SK-N-SH (cell line): ENCODE results near the gene IFNA10. TPM values are rescaled to one million over a fixed set of nuclear protein-coding genes. Genes with fewer than 3 reads are reported as not detected.
"Not testable (repeated sequence)": the region's sequence is repeated elsewhere in the genome, so short reads cannot be mapped to it uniquely, and the experiment has no call there.

Experiments used
- CTCF ChIA-PET: fragments of 300-600, 350-600 bp; formaldehyde crosslinking; extraction: SDS; loops from one replicate; lab custom pipeline; 2021; lab: Yijun Ruan, JAX
- POLR2A ChIA-PET: fragments of 350-600 bp; sonication (Branson Sonifier 250); formaldehyde crosslinking; extraction: SDS; loops from one replicate; lab custom pipeline; 2020; ENCODE audit warnings: antibody characterized with exemption, inconsistent platforms; lab: Yijun Ruan, JAX
- DNase-seq: peaks from one replicate; pipeline ENCODE4 v3.0.0; 2012
- H2AFZ ChIP-seq: fragments of 200-600 bp; sonication (generic); 2 replicates; pipeline ENCODE4 v1.8.1; 2016; ENCODE audit warnings: antibody characterized with exemption, mild to moderate bottlenecking, low read depth
- H3F3A ChIP-seq: fragments of 200-600 bp; sonication (generic); replicated peaks from 2 replicates; pipeline ENCODE3; 2016; ENCODE audit warnings: antibody characterized with exemption, mild to moderate bottlenecking; ENCODE audit not compliant: insufficient read depth
- H3K27ac ChIP-seq, 2 experiments: fragments of 200-500 bp in 1 of 2; fragments of 200-600 bp in 1 of 2; sonication (Bioruptor generic) in 1 of 2; sonication (generic), shearing (Covaris generic) in 1 of 2; 2 replicates each; pipeline versions ENCODE4 v1.5.1 to v1.6.1; 2014 to 2016; ENCODE audit warnings: low read depth in 2 of 2, inconsistent platforms in 1 of 2, low read length in 1 of 2, mild to moderate bottlenecking in 1 of 2, mixed read lengths in 1 of 2
- H3K27me3 ChIP-seq: fragments of 200-600 bp; sonication (generic), shearing (Covaris generic); 2 replicates; pipeline ENCODE4 v1.6.1; 2016; ENCODE audit warnings: mixed run types; ENCODE audit not compliant: insufficient read depth
- H3K36me3 ChIP-seq, 2 experiments: fragments of 200-500 bp in 1 of 2; fragments of 200-600 bp in 1 of 2; sonication (Bioruptor generic) in 1 of 2; sonication (generic) in 1 of 2; replicated peaks in 1 of 2; 2 replicates each; pipeline versions ENCODE3 to v1.5.1; 2014 to 2016; ENCODE audit warnings: low read length in 1 of 2, mild to moderate bottlenecking in 1 of 2; ENCODE audit not compliant: insufficient read depth in 2 of 2, control insufficient read depth in 1 of 2
- H3K4me1 ChIP-seq, 2 experiments: fragments of 200-500 bp in 1 of 2; fragments of 200-600 bp in 1 of 2; sonication (Bioruptor generic) in 1 of 2; sonication (generic), shearing (Covaris generic) in 1 of 2; 2 replicates each; pipeline versions ENCODE4 v1.5.1 to v1.6.1; 2014 to 2016; ENCODE audit warnings: low read depth in 1 of 2, low read length in 1 of 2, mixed run types in 1 of 2; ENCODE audit not compliant: insufficient read depth in 2 of 2, control insufficient read depth in 1 of 2
- H3K4me2 ChIP-seq: fragments of 200-600 bp; sonication (generic), shearing (Covaris generic); 2 replicates; pipeline ENCODE4 v1.6.1; 2017; ENCODE audit warnings: mixed run types
- H3K4me3 ChIP-seq, 2 experiments: fragments of 200-500 bp in 1 of 2; fragments of 200-600 bp in 1 of 2; sonication (Bioruptor generic) in 1 of 2; sonication (generic), shearing (Covaris generic) in 1 of 2; 2 replicates each; pipeline versions ENCODE4 v1.5.1 to v1.8.1; 2014 to 2016; ENCODE audit warnings: low read depth in 2 of 2, inconsistent platforms in 1 of 2, low read length in 1 of 2, mild to moderate bottlenecking in 1 of 2, mixed read lengths in 1 of 2, moderate library complexity in 1 of 2
- H3K79me2 ChIP-seq: fragments of 200-600 bp; sonication (generic); 2 replicates; pipeline ENCODE4 v1.8.1; 2017; ENCODE audit warnings: mild to moderate bottlenecking; ENCODE audit not compliant: insufficient read depth
- H3K9ac ChIP-seq: fragments of 200-600 bp; sonication (generic); 2 replicates; pipeline ENCODE4 v1.6.1; 2017; ENCODE audit warnings: mixed run types
- H3K9me2 ChIP-seq: fragments of 200-600 bp; sonication (generic); 2 replicates; pipeline ENCODE4 v1.6.1; 2017; ENCODE audit warnings: mixed run types
- H3K9me3 ChIP-seq: fragments of 200-600 bp; sonication (generic); 2 replicates; pipeline ENCODE4 v1.6.1; 2017; ENCODE audit warnings: mixed run types, mild to moderate bottlenecking, moderate library complexity
- H4K20me1 ChIP-seq: fragments of 200-600 bp; sonication (generic); 2 replicates; pipeline ENCODE4 v1.6.1; 2017; ENCODE audit warnings: mild to moderate bottlenecking, mixed run types; ENCODE audit not compliant: insufficient read depth
- RAD21 ChIP-seq: IDR thresholded peaks from 2 replicates; pipeline ENCODE4 v1.6.1; 2012; ENCODE audit warnings: mild to moderate bottlenecking, low read length
- WGBS: methylation state at CpG from one replicate; pipeline ENCODE4 v1.1.6; 2017; ENCODE audit warnings: low lambda C conversion rate; 5-methylcytosine and 5-hydroxymethylcytosine counted together
- polyA plus RNA-seq, 3 experiments: library from polyadenylated mRNA; depleted of rRNA; stranded (reverse); fragments of >200 nt; gene quantifications; 2 replicates each; pipeline ENCODE4 v1.2.3, GENCODE V29; 2012
- TF ChIP-seq, protein P1 (sequence below): fragments of 200-600 bp; sonication (generic); IDR thresholded peaks from 2 replicates; pipeline ENCODE4 v1.6.1; 2017; ENCODE audit warnings: antibody characterized with exemption, mild to moderate bottlenecking, moderate library complexity

IFNA10 gene
- polyA plus RNA-seq, 1 of the 3 experiments (the other 2 are of a cell fraction), result not detected

DNA sequence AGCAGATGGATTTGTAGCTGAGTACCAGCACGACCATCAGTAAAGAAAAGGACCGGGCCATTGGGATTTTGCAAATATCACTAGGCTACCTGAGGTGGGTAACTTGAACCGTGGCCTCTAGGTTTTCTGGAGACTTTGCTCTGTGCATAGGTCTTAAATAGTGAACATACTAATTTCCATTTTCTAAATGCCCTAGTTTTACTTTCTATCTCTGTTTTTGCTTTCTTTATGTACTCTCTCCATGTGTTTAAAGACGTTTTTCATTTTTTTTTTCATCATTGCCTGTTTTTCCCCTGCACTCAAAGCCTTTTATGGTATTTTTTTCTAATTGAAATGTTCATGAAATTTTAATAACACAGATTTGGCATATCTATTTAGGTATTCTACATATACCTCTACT is 4.8 kb downstream of the IFNA10 start, which contains the start of gene IFNA7:
Gene IFNA7 (minus strand): TSS at position 101 of the 400 bp plus-strand sequence. CDS start 40 bp downstream, at position 61.
- H3F3A ChIP-seq, H4K20me1 ChIP-seq, POLR2A ChIA-PET, H3K4me3 ChIP-seq, DNase-seq, H3K27me3 ChIP-seq, H3K9ac ChIP-seq, H3K9me2 ChIP-seq, H3K9me3 ChIP-seq, H3K27ac ChIP-seq, H3K79me2 ChIP-seq, H3K4me1 ChIP-seq, H3K36me3 ChIP-seq, H2AFZ ChIP-seq, H3K4me2 ChIP-seq: not testable (repeated sequence)
- WGBS, result 4% methylated on average over 4 of the region's 4 CpGs
- CTCF ChIA-PET, result interaction anchor here (1.4 kb wide), 1 partner anchor 194 kb away, joined by 3 read pairs; no protein-coding TSS in a partner anchor

DNA sequence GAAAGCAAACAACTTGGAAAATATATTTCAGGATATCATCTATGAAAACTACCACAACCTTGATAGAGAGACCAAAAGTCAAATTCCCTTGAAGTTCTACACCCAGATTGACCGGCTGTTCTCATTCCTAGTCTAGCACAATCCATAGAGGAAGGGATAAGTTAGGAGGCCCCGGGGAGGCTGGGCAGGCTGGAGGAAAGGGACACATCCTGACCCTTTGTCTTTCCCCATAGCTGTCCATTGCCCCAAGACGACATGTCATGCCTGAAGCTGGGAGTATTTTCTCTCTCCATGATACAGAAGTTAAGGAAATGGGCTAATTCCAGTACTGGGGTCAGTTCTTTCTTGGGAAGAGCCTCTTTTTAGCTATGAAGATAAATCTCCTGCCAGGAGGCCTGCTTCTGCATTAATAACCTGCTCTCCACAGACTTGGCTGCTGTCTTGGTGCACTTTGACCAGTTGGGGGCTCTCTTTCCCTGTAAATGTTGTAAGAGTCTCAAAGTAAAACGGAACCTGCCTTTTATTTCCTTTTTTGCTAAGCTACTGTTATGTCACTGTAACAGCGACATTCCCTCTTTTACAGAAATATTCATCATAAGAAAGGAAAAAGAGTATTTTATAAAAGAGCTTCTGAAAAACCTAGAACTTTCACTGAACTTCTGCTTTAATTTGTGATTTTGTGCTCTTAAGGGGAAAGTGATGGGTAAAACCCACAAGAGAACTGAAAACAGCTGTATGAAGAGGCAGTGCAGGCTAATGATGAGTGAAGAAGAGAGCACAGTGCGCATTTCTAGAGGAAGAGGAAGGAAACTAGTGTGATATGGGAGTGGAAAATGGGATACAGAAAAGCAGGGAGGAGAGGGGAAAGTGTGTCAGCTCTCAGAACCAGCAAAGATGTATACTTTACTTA is 11.8 kb downstream of the IFNA10 start:
- H3K9me2 ChIP-seq, H4K20me1 ChIP-seq, H3K4me1 ChIP-seq, H3K4me2 ChIP-seq, H3K27me3 ChIP-seq, H3K79me2 ChIP-seq, H3K36me3 ChIP-seq, POLR2A ChIA-PET, H3K27ac ChIP-seq, H2AFZ ChIP-seq, H3F3A ChIP-seq, DNase-seq, H3K9ac ChIP-seq, H3K9me3 ChIP-seq: not testable (repeated sequence)
- TF ChIP-seq, protein P1, sequence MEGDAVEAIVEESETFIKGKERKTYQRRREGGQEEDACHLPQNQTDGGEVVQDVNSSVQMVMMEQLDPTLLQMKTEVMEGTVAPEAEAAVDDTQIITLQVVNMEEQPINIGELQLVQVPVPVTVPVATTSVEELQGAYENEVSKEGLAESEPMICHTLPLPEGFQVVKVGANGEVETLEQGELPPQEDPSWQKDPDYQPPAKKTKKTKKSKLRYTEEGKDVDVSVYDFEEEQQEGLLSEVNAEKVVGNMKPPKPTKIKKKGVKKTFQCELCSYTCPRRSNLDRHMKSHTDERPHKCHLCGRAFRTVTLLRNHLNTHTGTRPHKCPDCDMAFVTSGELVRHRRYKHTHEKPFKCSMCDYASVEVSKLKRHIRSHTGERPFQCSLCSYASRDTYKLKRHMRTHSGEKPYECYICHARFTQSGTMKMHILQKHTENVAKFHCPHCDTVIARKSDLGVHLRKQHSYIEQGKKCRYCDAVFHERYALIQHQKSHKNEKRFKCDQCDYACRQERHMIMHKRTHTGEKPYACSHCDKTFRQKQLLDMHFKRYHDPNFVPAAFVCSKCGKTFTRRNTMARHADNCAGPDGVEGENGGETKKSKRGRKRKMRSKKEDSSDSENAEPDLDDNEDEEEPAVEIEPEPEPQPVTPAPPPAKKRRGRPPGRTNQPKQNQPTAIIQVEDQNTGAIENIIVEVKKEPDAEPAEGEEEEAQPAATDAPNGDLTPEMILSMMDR, result peak; percentile 64
- peak; percentile 51 for TF ChIP-seq RAD21
- peak overlapping the region in 1 of 2 experiments; percentile 44; a peak in 1 of 4 replicates for H3K4me3 ChIP-seq
- CTCF ChIA-PET, result interaction anchor here (0.6 to 1.5 kb wide), 13 partner anchors 10 to 313 kb away, joined by 3 to 10 read pairs (median 3); partner anchors contain the start of gene IFNA10
- WGBS, result 7% methylated on average over 6 of the region's 6 CpGs

DNA sequence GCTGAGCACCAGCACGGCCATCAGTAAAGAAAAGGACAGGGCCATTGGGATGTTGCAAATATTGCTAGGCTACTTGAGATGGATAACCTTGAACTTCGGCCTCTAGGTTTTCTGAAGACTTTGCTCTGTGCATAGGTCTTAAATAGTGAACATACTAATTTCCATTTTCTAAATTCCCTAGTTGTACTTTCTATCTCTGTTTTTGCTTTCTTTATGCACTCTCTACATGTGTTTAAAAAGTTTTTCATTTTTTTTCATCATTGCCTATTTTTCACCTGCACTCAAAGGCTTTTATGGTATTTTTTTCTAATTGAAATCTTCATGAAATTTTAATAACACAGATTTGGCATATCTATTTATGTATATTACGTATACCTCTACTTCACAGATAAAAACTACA is 19.5 kb downstream of the IFNA10 start, which contains the start of gene IFNA4:
Gene IFNA4 (minus strand): TSS at position 101 of the 400 bp plus-strand sequence. CDS start 56 bp downstream, at position 45.
- 8% methylated on average over 3 of the region's 3 CpGs for WGBS
- H3K9me3 ChIP-seq, POLR2A ChIA-PET, H3K27ac ChIP-seq, H3K36me3 ChIP-seq, H3K27me3 ChIP-seq, H3F3A ChIP-seq, H4K20me1 ChIP-seq, DNase-seq, H2AFZ ChIP-seq, CTCF ChIA-PET, H3K79me2 ChIP-seq, H3K4me3 ChIP-seq, H3K4me2 ChIP-seq, H3K4me1 ChIP-seq, H3K9me2 ChIP-seq, H3K9ac ChIP-seq: not testable (repeated sequence)
